ENCODE results near the gene FBXW4.
A peak's percentile ranks its signal among the peaks of the same experiment; 100 is the strongest.

FBXW4 gene

DNA sequence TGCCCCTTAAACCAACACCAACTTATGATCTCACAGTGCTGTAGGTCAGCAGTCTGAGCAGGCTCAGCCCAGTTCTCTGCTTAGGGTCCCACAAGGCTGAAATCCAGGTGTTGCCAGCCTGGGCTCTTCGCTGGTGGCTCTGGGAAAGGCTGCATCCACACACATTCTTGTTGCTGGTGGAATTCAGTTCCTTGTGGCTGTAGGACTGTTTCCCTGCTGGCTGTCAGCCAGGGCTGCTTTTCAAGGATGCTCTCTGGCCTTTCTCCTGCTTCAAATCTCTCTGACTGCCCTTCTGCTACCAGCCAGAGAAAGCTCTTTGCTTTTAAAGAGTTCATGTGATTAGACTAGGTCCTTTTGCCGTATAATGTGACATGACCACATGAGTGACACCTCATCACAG, 122.2 kb downstream of the FBXW4 start (continued):
- TF ChIP-seq, protein P1, sequence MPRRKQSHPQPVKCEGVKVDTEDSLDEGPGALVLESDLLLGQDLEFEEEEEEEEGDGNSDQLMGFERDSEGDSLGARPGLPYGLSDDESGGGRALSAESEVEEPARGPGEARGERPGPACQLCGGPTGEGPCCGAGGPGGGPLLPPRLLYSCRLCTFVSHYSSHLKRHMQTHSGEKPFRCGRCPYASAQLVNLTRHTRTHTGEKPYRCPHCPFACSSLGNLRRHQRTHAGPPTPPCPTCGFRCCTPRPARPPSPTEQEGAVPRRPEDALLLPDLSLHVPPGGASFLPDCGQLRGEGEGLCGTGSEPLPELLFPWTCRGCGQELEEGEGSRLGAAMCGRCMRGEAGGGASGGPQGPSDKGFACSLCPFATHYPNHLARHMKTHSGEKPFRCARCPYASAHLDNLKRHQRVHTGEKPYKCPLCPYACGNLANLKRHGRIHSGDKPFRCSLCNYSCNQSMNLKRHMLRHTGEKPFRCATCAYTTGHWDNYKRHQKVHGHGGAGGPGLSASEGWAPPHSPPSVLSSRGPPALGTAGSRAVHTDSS (tag by site-specific recombination; IDR thresholded peaks at IDR 0.05) = no peak
- TF ChIP-seq, protein P2, sequence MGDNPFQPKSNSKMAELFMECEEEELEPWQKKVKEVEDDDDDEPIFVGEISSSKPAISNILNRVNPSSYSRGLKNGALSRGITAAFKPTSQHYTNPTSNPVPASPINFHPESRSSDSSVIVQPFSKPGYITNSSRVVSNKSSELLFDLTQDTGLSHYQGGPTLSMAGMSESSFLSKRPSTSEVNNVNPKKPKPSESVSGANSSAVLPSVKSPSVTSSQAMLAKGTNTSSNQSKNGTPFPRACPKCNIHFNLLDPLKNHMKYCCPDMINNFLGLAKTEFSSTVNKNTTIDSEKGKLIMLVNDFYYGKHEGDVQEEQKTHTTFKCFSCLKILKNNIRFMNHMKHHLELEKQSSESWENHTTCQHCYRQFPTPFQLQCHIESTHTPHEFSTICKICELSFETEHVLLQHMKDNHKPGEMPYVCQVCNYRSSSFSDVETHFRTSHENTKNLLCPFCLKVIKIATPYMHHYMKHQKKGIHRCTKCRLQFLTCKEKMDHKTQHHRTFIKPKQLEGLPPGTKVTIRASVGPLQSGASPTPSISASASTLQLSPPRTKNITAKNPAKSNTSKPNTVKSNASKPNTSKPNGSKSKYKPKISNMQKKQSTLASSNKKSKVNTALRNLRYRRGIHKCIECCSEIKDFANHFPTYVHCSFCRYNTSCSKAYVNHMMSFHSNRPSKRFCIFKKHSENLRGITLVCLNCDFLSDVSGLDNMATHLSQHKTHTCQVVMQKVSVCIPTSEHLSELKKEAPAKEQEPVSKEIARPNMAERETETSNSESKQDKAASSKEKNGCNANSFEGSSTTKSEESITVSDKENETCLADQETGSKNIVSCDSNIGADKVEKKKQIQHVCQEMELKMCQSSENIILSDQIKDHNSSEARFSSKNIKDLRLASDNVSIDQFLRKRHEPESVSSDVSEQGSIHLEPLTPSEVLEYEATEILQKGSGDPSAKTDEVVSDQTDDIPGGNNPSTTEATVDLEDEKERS (tag by site-specific recombination; IDR thresholded peaks at IDR 0.05) = peak; percentile 95
- TF ChIP-seq ZNF121 (tag by site-specific recombination; IDR thresholded peaks at IDR 0.05) (peak; percentile 34; the same call in 1 of the 2 replicates), REPIN1 (tag by site-specific recombination; IDR thresholded peaks at IDR 0.05; ENCODE audit: low read depth) (no peak)

- H3K4me1 ChIP-seq (ENCODE audit: control insufficient read depth, insufficient read depth, low read length) = peaks cover 3% of the 10 kb centered on the region
- ChIA-PET POLR2A (interaction anchor here (1.1 to 1.2 kb wide), 2 partner anchors 16 kb away, joined by 3 read pairs; partner anchors contain the start of genes DPCD and POLL), CTCF (interaction anchor here (0.6 to 3.8 kb wide), 8 partner anchors 25 to 358 kb away, joined by 3 to 77 read pairs (median 4); no protein-coding TSS in a partner anchor)
- no peak overlapping the region for H3K27ac ChIP-seq (ENCODE audit: extremely low read depth, low read depth, low read length)
- H3K9me3 ChIP-seq (ENCODE audit: control insufficient read depth, insufficient read depth, low read depth, low read length) = 0 out of 2 replicates have a peak, but pooled peaks cover 2% of the 10 kb centered on the region
- no peaks in the 10 kb centered on the region for H3K36me3 ChIP-seq (ENCODE audit: control insufficient read depth in 2 of 2, insufficient read depth in 1 of 2, low read length in 2 of 2)
- no peak overlapping the region for H3K4me3 ChIP-seq (ENCODE audit: low read depth, low read length)
- no peak for TF ChIP-seq ZNF23 (tag by site-specific recombination; IDR thresholded peaks at IDR 0.05; ENCODE audit: borderline replicate concordance)
- no peak for TF ChIP-seq ZNF138 (tag by site-specific recombination; IDR thresholded peaks at IDR 0.05; ENCODE audit: borderline replicate concordance)
- TF ChIP-seq, protein P3, sequence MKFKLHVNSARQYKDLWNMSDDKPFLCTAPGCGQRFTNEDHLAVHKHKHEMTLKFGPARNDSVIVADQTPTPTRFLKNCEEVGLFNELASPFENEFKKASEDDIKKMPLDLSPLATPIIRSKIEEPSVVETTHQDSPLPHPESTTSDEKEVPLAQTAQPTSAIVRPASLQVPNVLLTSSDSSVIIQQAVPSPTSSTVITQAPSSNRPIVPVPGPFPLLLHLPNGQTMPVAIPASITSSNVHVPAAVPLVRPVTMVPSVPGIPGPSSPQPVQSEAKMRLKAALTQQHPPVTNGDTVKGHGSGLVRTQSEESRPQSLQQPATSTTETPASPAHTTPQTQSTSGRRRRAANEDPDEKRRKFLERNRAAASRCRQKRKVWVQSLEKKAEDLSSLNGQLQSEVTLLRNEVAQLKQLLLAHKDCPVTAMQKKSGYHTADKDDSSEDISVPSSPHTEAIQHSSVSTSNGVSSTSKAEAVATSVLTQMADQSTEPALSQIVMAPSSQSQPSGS (tag by site-specific recombination; IDR thresholded peaks at IDR 0.05; ENCODE audit: low read depth) = no peak
- no peak for TF ChIP-seq ZBTB49 (tag by site-specific recombination; IDR thresholded peaks at IDR 0.05; ENCODE audit: low read depth)
- TF ChIP-seq ZNF621 (tag by site-specific recombination; IDR thresholded peaks at IDR 0.05) = no peak
- no peak for TF ChIP-seq ZNF747 (tag by site-specific recombination; IDR thresholded peaks at IDR 0.05)
- no peak for TF ChIP-seq ZNF777 (tag by site-specific recombination; IDR thresholded peaks at IDR 0.05; ENCODE audit: borderline replicate concordance)
- no peak for TF ChIP-seq ZBTB8A (tag by site-specific recombination; IDR thresholded peaks at IDR 0.05)
- no peak for TF ChIP-seq ZNF114 (tag by site-specific recombination; IDR thresholded peaks at IDR 0.05)
- TF ChIP-seq HIC1 (tag by site-specific recombination; IDR thresholded peaks at IDR 0.05) = no peak
- TF ChIP-seq ZNF175 (tag by site-specific recombination; IDR thresholded peaks at IDR 0.05) = no peak
- TF ChIP-seq, protein P4, sequence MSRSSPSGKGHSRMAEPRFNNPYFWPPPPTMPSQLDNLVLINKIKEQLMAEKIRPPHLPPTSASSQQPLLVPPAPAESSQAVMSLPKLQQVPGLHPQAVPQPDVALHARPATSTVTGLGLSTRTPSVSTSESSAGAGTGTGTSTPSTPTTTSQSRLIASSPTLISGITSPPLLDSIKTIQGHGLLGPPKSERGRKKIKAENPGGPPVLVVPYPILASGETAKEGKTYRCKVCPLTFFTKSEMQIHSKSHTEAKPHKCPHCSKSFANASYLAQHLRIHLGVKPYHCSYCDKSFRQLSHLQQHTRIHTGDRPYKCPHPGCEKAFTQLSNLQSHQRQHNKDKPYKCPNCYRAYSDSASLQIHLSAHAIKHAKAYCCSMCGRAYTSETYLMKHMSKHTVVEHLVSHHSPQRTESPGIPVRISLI (tag by site-specific recombination; IDR thresholded peaks at IDR 0.05) = no peak
- TF ChIP-seq ZFHX2 (tag by site-specific recombination; conservative IDR thresholded peaks at IDR 0.05) = no peak
- TF ChIP-seq ZNF146 (tag by site-specific recombination; IDR thresholded peaks at IDR 0.05) = no peak
- no peak for TF ChIP-seq FEZF1 (tag by site-specific recombination; IDR thresholded peaks at IDR 0.05)
Observed at GRCh38 chr10:101572126-101572525, 122.8 kb downstream of the FBXW4 start.
